DND-41 (cell line): ENCODE data around the gene DPH6.

Source experiments
- ATAC-seq: fragments of 200-7000 bp; cut with Tn5 transposase; 3 replicates; pipeline ENCODE4 v1.9.1; 2021; ENCODE audit warnings: low read depth; ENCODE audit not compliant: insufficient read depth
- DNase-seq: peaks from one replicate; pipeline ENCODE4 v3.0.0-alpha.2; 2020
- H2AFZ ChIP-seq: 2 replicates; pipeline ENCODE4 v1.6.0; 2012; ENCODE audit warnings: low read depth, low read length
- H3K27ac ChIP-seq: 2 replicates; pipeline ENCODE4 v1.5.1; 2012; ENCODE audit warnings: low read length, inconsistent platforms
- H3K27me3 ChIP-seq: fragments of 200-600 bp; sonication (generic); 2 replicates; pipeline ENCODE4 v1.6.0; 2012; ENCODE audit warnings: low read length, mild to moderate bottlenecking, inconsistent platforms; ENCODE audit not compliant: insufficient read depth, poor library complexity
- H3K36me3 ChIP-seq: 2 replicates; pipeline ENCODE4 v1.5.1; 2012; ENCODE audit warnings: low read length, inconsistent platforms; ENCODE audit not compliant: insufficient read depth
- H3K4me1 ChIP-seq: 2 replicates; pipeline ENCODE4 v1.5.1; 2012; ENCODE audit warnings: mild to moderate bottlenecking, low read length; ENCODE audit not compliant: insufficient read depth
- H3K4me2 ChIP-seq: 2 replicates; pipeline ENCODE4 v1.6.0; 2012; ENCODE audit warnings: mild to moderate bottlenecking, moderate library complexity, low read length, inconsistent platforms; ENCODE audit not compliant: insufficient read depth
- H3K4me3 ChIP-seq, 2 experiments: fragments of 200-600 bp in 1 of 2; shearing (Covaris generic) in 1 of 2; 2 replicates each; pipeline ENCODE4 v1.5.1; 2012 to 2016; ENCODE audit warnings: inconsistent platforms in 2 of 2, low read length in 2 of 2, mild to moderate bottlenecking in 2 of 2, low read depth in 1 of 2, moderate library complexity in 1 of 2
- H3K79me2 ChIP-seq: 2 replicates; pipeline ENCODE4 v1.6.0; 2012; ENCODE audit warnings: low read length, inconsistent platforms; ENCODE audit not compliant: insufficient read depth
- H3K9ac ChIP-seq: 2 replicates; pipeline ENCODE4 v1.6.0; 2012; ENCODE audit warnings: low read depth, mild to moderate bottlenecking, inconsistent platforms, low read length, moderate library complexity
- H3K9me3 ChIP-seq: 2 replicates; pipeline ENCODE4 v1.5.1; 2012; ENCODE audit warnings: low read length, moderate library complexity, mild to moderate bottlenecking, inconsistent platforms; ENCODE audit not compliant: insufficient read depth, severe bottlenecking
- H4K20me1 ChIP-seq: 2 replicates; pipeline ENCODE4 v1.6.0; 2012; ENCODE audit warnings: low read length; ENCODE audit not compliant: insufficient read depth
- CTCF ChIP-seq: IDR thresholded peaks from 2 replicates; pipeline ENCODE4 v1.5.1; 2012; ENCODE audit warnings: borderline replicate concordance, low read length, moderate library complexity, mild to moderate bottlenecking; ENCODE audit not compliant: poor library complexity, severe bottlenecking; ENCODE audit errors: extremely low read depth
- EZH2 ChIP-seq: IDR thresholded peaks from 3 replicates; pipeline ENCODE4 v1.6.1; 2012; ENCODE audit warnings: borderline replicate concordance, low read depth, mild to moderate bottlenecking, moderate library complexity, low read length, inconsistent platforms; ENCODE audit not compliant: severe bottlenecking

Gene DPH6

GRCh38 chr15:35562641-35563040 lies 16.7 kb upstream of the DPH6 start:
- H3K4me3 ChIP-seq = no peak overlapping the region
- H4K20me1 ChIP-seq = no peaks in the 10 kb centered on the region
- no peaks in the 10 kb centered on the region for H3K4me1 ChIP-seq
- no peak overlapping the region for H3K27ac ChIP-seq
- no peaks in the 10 kb centered on the region for H3K9me3 ChIP-seq
- TF ChIP-seq EZH2 = no peak
- no peak for TF ChIP-seq CTCF
- H3K9ac ChIP-seq = no peak overlapping the region
- H3K27me3 ChIP-seq = no peaks in the 10 kb centered on the region
- no peak overlapping the region for H2AFZ ChIP-seq
- H3K79me2 ChIP-seq = no peaks in the 10 kb centered on the region
- no peak for ATAC-seq
- no peak overlapping the region for H3K4me2 ChIP-seq
- no peaks in the 10 kb centered on the region for H3K36me3 ChIP-seq
- no peak for DNase-seq

GRCh38 chr15:35561308-35561707 lies 15.3 kb upstream of the DPH6 start:
- TF ChIP-seq CTCF (no peak), EZH2 (no peak)
- Histone ChIP-seq H4K20me1 (no peaks in the 10 kb centered on the region), H3K4me2 (no peak overlapping the region), H3K4me1 (no peaks in the 10 kb centered on the region), H2AFZ (no peak overlapping the region), H3K9ac (no peak overlapping the region), H3K9me3 (no peaks in the 10 kb centered on the region), H3K27me3 (no peaks in the 10 kb centered on the region), H3K4me3 (no peak overlapping the region), H3K36me3 (no peaks in the 10 kb centered on the region), H3K79me2 (no peaks in the 10 kb centered on the region), H3K27ac (no peak overlapping the region)
- ATAC-seq (no peak), DNase-seq (no peak)

- Histone ChIP-seq H3K4me1 (no peaks in the 10 kb centered on the region), H3K9ac (no peak overlapping the region), H3K27me3 (no peaks in the 10 kb centered on the region), H3K36me3 (no peaks in the 10 kb centered on the region), H3K4me3 (no peak overlapping the region), H4K20me1 (no peaks in the 10 kb centered on the region), H3K79me2 (no peaks in the 10 kb centered on the region), H2AFZ (no peak overlapping the region), H3K4me2 (no peak overlapping the region), H3K27ac (no peak overlapping the region), H3K9me3 (no peaks in the 10 kb centered on the region)
- DNase-seq (no peak), ATAC-seq (no peak)
- TF ChIP-seq CTCF = no peak
- TF ChIP-seq EZH2 = no peak
Measured at GRCh38 chr15:35560870-35561269, 14.9 kb upstream of the DPH6 start.

GRCh38 chr15:35560258-35560657 lies 14.3 kb upstream of the DPH6 start:
- Histone ChIP-seq H3K27ac (no peak overlapping the region), H3K79me2 (no peaks in the 10 kb centered on the region), H3K9me3 (no peaks in the 10 kb centered on the region), H2AFZ (no peak overlapping the region), H3K4me2 (no peak overlapping the region), H4K20me1 (no peaks in the 10 kb centered on the region), H3K4me3 (no peak overlapping the region), H3K36me3 (no peaks in the 10 kb centered on the region), H3K4me1 (no peaks in the 10 kb centered on the region), H3K27me3 (no peaks in the 10 kb centered on the region), H3K9ac (no peak overlapping the region)
- no peak for ATAC-seq
- no peak for DNase-seq
- TF ChIP-seq EZH2 = no peak
- TF ChIP-seq CTCF = no peak
